Urinary bladder (tissue), 4 donors: ENCODE measurements around the gene SYNE1. TPM values are rescaled to one million over a fixed set of nuclear protein-coding genes. Genes with fewer than 3 reads are reported as not detected.

ENCODE experiments used
- DNase-seq: peaks from one replicate; pipeline ENCODE4 v3.0.0-alpha.2; 2015; ENCODE audit errors: extremely low spot score
- H3K27ac ChIP-seq: one replicate; pipeline ENCODE4 v1.5.1; 2013; ENCODE audit warnings: low read depth, mild to moderate bottlenecking, moderate library complexity
- H3K36me3 ChIP-seq: one replicate; pipeline ENCODE4 v1.6.1; 2013; ENCODE audit warnings: mild to moderate bottlenecking, moderate library complexity; ENCODE audit not compliant: insufficient read depth
- H3K4me1 ChIP-seq: one replicate; pipeline ENCODE4 v1.6.1; 2013; ENCODE audit warnings: mild to moderate bottlenecking, moderate library complexity; ENCODE audit not compliant: insufficient read depth
- H3K4me3 ChIP-seq: one replicate; pipeline ENCODE4 v1.5.1; 2013; ENCODE audit warnings: low read depth, low read length
- WGBS: extraction: QIAGEN DNeasy Blood & Tissue Kit; methylation state at CpG from one replicate; pipeline ENCODE4 v1.1.7; 2013; 5-methylcytosine and 5-hydroxymethylcytosine counted together
- polyA plus RNA-seq: library from polyadenylated mRNA; stranded (reverse); fragments of 200-250 nt; gene quantifications from one replicate; pipeline ENCODE4 v1.2.3, GENCODE V29; 2013
- total RNA-seq: library from RNA; depleted of rRNA; stranded (reverse); fragments of >200 nt; gene quantifications from one replicate; pipeline ENCODE4 v1.2.3, GENCODE V29; 2014
- donor health status: healthy with polysubstance abuse.
- donor health status: healthy.

SYNE1 gene
- total and polyA plus RNA-seq, 2 donors = 41.9 to 266 TPM

DNA sequence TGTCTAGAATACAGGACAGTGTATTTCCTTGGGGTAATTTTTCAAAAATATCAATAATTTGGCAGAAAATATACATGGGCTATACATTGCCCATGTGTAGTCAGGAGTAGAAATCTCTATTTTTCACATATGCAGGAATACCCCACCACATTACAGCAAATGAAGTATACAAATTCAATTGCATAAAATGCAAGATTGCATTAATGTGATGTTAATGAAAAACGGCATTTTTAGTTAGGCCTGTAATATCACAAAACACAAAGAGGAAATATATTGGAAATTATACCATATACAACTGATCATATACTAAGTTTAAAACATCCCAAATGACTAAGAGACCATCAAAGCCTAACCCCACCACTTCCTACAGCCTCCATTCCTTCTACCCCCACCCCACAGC is 154.9 kb downstream of the SYNE1 start:
- no peak for DNase-seq
- no peaks in the 10 kb centered on the region for H3K4me1 ChIP-seq
- H3K36me3 ChIP-seq = peaks cover 2% of the 10 kb centered on the region
- no peak overlapping the region for H3K27ac ChIP-seq
- no peak overlapping the region for H3K4me3 ChIP-seq
- 92% methylated on average over 1 of the region's 1 CpG for WGBS

GRCh38 chr6:152478377-152479010 is 158.7 kb downstream of the SYNE1 start:
- no peaks in the 10 kb centered on the region for H3K4me1 ChIP-seq
- no peak for DNase-seq
- H3K36me3 ChIP-seq = no peaks in the 10 kb centered on the region
- no peak overlapping the region for H3K27ac ChIP-seq
- 95% methylated on average over 11 of the region's 11 CpGs for WGBS
- no peak overlapping the region for H3K4me3 ChIP-seq

- Histone ChIP-seq H3K36me3 (no peaks in the 10 kb centered on the region), H3K27ac (no peak overlapping the region), H3K4me3 (no peak overlapping the region), H3K4me1 (no peaks in the 10 kb centered on the region)
- DNase-seq = no peak
- WGBS = 85% methylated on average over 1 of the region's 1 CpG
These were observed 162.8 kb downstream of the SYNE1 start for GRCh38 chr6:152474354-152474753.

- Histone ChIP-seq H3K27ac (no peak overlapping the region), H3K36me3 (no peaks in the 10 kb centered on the region), H3K4me3 (no peak overlapping the region), H3K4me1 (no peaks in the 10 kb centered on the region)
- no peak for DNase-seq
- WGBS = 76% methylated on average over 7 of the region's 7 CpGs
These were observed 164.8 kb downstream of the SYNE1 start for GRCh38 chr6:152472325-152472724.

DNA sequence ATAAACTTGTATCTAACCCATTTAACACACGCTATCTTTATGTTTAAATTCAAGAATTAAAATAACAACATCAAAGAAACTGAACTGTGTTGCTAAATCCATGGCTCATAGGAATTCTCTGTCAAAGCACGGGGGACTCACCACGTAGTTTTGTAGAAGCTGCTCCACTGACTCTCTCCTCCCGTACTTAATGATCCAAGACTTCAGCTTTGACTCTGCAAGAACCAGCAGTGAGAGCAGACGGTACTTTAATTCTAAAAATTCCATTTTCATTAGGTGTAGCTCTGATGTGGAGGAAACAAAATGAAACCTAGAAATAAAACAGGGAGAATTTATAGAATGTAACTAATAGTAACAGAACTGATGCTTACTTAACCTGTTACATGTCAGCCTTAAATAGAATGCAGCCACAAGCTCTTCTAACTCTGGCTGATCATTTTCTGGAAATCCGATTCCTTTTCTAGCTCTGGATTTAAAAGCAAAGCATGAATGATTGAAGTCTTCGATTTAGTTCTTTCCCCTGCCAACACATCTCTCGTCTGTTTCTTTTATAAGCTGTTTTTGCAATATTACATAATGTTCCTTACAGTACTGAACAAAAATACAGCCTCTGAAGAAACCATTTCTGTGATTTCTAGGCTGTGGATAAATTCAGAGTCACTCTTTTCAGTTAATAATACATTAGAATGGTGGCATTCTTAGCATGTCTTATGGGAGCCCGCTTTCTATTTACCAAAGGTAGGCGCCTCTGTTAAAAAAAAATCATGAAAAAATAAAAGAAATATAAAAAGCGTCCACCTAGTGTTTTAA is 165.5 kb downstream of the SYNE1 start:
- Histone ChIP-seq H3K4me1 (no peaks in the 10 kb centered on the region), H3K27ac (no peak overlapping the region), H3K36me3 (no peaks in the 10 kb centered on the region), H3K4me3 (no peak overlapping the region)
- WGBS = 44% methylated on average over 11 of the region's 11 CpGs
- no peak for DNase-seq

DNA sequence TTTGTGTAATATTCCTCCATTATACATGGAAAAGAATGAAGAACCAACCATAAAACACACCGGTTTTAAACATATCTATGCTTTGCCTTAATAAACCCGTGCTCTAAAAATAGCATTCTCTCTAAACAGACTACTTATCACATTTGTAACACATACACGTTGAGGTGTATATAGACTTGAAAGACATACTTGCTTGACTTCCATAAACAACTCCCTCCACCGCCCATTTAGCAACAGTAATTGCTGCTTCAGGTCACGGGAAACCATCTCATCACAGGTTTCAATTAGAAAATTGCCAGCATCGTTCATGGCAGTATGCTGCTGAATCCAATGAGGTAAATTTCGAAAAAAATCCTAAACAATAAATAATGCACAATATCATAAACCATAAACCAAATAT is 174.0 kb downstream of the SYNE1 start:
- Histone ChIP-seq H3K27ac (no peak overlapping the region), H3K4me3 (no peak overlapping the region), H3K4me1 (no peaks in the 10 kb centered on the region), H3K36me3 (peaks cover 4% of the 10 kb centered on the region)
- no peak for DNase-seq
- WGBS = 61% methylated on average over 7 of the region's 7 CpGs

- Histone ChIP-seq H3K4me3 (no peak overlapping the region), H3K27ac (no peak overlapping the region), H3K36me3 (peaks cover 5% of the 10 kb centered on the region), H3K4me1 (no peaks in the 10 kb centered on the region)
- 68% methylated on average over 6 of the region's 6 CpGs for WGBS
- no peak for DNase-seq
These were observed 174.4 kb downstream of the SYNE1 start for GRCh38 chr6:152462716-152463115.

- Histone ChIP-seq H3K4me1 (no peaks in the 10 kb centered on the region), H3K4me3 (no peak overlapping the region), H3K36me3 (peaks cover 5% of the 10 kb centered on the region), H3K27ac (no peak overlapping the region)
- 83% methylated on average over 5 of the region's 5 CpGs for WGBS
- DNase-seq = no peak
These were observed 175.6 kb downstream of the SYNE1 start for GRCh38 chr6:152461556-152461955.

GRCh38 chr6:152458648-152459644 is 178.2 kb downstream of the SYNE1 start:
- Histone ChIP-seq H3K36me3 (peaks cover 3% of the 10 kb centered on the region), H3K4me3 (no peak overlapping the region), H3K27ac (no peak overlapping the region), H3K4me1 (no peaks in the 10 kb centered on the region)
- DNase-seq = no peak
- WGBS = 53% methylated on average over 8 of the region's 8 CpGs

DNA sequence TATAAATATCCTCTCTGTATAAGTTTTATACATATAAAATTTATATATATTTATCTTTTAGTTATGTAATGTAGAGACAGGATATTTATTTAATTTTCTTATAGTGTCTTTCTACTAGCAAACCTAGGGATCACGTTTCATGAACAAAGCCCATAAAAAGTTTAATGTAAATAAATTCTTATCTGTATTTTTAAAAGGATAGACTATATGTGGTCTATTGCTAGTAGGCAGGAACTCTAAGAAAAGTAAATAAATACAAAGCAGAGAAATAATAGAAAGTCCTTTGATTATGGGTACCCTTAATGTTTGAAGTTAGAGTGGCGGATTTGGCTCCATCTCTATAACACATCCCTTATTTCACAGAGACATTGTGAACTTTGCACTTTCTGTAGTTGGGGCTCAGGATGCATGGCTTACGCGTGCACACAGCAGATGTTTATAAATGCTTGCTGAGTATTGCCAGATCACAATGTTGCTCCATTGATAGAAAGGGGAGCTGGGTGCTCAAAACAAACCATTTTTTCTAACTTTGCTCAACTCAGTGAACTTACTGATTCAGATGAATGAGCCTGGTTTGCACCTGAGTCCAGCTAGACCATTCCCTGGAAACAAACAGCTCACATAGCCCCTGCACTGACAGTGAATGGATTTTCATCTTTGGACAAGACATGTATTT is 179.1 kb downstream of the SYNE1 start:
- no peak overlapping the region for H3K4me3 ChIP-seq
- WGBS = 58% methylated on average over 4 of the region's 4 CpGs
- H3K4me1 ChIP-seq = no peaks in the 10 kb centered on the region
- DNase-seq = no peak
- no peak overlapping the region for H3K27ac ChIP-seq
- peaks cover 3% of the 10 kb centered on the region for H3K36me3 ChIP-seq

DNA sequence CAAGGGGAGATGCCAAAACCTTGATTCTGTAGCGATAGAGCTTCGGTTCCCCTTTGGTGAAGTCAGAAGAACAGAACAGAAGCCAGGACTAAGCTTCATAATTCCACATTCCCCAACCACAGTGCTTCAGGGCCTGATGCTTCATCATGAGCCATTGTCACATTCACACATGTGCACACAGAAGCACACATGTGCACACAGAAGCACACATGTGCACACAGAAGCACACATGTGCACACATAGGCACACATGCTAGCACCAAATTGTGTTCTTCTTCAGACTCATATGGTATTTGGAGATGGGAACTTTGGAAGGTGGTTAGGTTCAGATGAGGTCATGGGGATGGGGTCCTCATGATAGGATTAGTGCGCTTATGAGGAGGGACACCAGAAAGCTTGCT is 183.2 kb downstream of the SYNE1 start:
- no peak overlapping the region for H3K4me3 ChIP-seq
- H3K36me3 ChIP-seq = peaks cover 4% of the 10 kb centered on the region
- H3K4me1 ChIP-seq = no peaks in the 10 kb centered on the region
- no peak for DNase-seq
- 94% methylated on average over 3 of the region's 3 CpGs for WGBS
- H3K27ac ChIP-seq = no peak overlapping the region

GRCh38 chr6:152453421-152453820 is 183.7 kb downstream of the SYNE1 start:
- Histone ChIP-seq H3K36me3 (peaks cover 4% of the 10 kb centered on the region), H3K27ac (no peak overlapping the region), H3K4me3 (no peak overlapping the region), H3K4me1 (no peaks in the 10 kb centered on the region)
- no peak for DNase-seq
- 80% methylated on average over 7 of the region's 7 CpGs for WGBS

DNA sequence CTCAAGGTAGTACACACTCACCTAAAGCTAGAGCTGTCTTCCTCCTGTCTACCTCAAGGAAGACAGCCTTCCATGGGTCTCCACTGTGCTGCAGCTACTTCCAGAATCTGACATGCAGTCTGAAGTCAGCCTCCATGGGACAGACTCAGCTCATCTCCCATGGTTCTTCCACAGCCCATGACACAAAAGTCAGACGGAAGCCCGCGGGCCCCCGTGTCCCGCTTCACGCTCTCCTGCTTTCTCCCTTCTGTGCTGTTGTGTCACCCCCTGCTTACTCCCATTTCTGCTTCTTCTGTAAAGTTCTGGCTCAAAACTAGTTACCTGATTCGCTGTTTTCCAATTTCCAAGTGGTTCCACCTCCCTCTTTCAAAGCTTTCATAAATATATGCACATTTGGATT is 184.5 kb downstream of the SYNE1 start:
- DNase-seq = no peak
- H3K4me1 ChIP-seq = no peaks in the 10 kb centered on the region
- WGBS = 96% methylated on average over 7 of the region's 7 CpGs

More for the DNA sequence above, 184.5 kb downstream of the SYNE1 start:
- Histone ChIP-seq H3K27ac (no peak overlapping the region), H3K4me3 (no peak overlapping the region), H3K36me3 (peaks cover 1% of the 10 kb centered on the region)
